ENCODE measurements around the gene C4orf46. TPM values are rescaled to one million over a fixed set of nuclear protein-coding genes. Genes with fewer than 3 reads are reported as not detected.

C4orf46 gene
- polyA plus RNA-seq, 1 donor from 2014 or later = 22.9 TPM

DNA sequence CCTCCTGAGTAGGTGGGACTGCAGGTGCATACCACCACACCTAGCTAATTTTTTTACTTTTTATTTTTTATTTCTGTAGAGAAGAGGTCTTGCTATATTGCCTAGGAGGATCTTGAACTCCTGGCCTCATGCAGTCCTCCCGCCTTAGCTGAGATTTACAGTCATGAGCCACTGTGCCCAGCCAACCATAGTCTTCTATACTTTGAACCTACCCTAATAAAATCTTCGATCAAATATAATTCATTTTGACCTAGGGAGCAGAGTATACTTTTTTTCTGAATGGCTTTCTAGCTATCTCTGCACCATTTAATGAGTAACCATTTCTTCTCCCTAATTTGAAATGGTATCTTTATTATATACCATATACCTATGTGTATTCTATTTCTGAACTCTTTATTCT is 7.1 kb upstream of the C4orf46 start:
- Histone ChIP-seq H3K9ac (ENCODE audit: low read length) (no peak overlapping the region), H3K9me2 (ENCODE audit: insufficient read depth, low read length) (no peaks in the 10 kb centered on the region), H4K20me1 (ENCODE audit: insufficient read depth) (no peaks in the 10 kb centered on the region), H3K79me2 (replicated peaks; ENCODE audit: insufficient read depth, low read length) (peaks cover under 1% of the 10 kb centered on the region), H3K27ac (ENCODE audit: low read length) (no peak overlapping the region), H3K4me2 (ENCODE audit: low read length) (no peak overlapping the region), H2AFZ (ENCODE audit: low read depth, low read length) (no peak overlapping the region), H3K27me3 (ENCODE audit: insufficient read depth, low read depth, low read length) (no peaks in the 10 kb centered on the region), H3F3A (ENCODE audit: insufficient read depth, low read length, poor library complexity, severe bottlenecking) (no peaks in the 10 kb centered on the region), H3K4me3 (ENCODE audit: low read length) (no peak overlapping the region), H3K9me3 (ENCODE audit: low read length) (no peaks in the 10 kb centered on the region), H3K36me3 (ENCODE audit: insufficient read depth, low read length) (no peaks in the 10 kb centered on the region)
- no peak for TF ChIP-seq TAF1 (IDR thresholded peaks at IDR 0.05; ENCODE audit: low read depth)
- TF ChIP-seq RAD21 (conservative IDR thresholded peaks at IDR 0.05) = no peak

DNA sequence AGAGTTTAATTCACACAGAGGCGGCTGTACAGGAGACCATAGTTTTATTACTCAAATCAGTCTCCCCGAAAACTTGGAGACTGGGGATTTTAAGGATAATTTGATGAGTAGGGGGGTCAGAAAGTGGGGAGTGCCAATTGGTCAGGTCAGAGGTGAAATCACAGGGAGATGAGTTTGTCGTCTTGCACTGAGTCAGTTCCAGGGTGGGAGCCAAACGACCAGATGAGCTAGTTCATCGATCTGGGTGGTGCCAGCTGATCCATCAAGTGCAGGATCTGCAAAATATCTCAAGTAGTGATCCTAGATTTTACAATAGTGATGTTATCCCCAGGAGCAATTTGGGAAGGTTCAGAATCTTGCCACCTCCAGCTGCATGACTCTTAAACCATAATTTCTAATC is 4.4 kb upstream of the C4orf46 start:
- H3K36me3 ChIP-seq (ENCODE audit: insufficient read depth, low read length) = no peaks in the 10 kb centered on the region
- no peak overlapping the region for H3K4me3 ChIP-seq (ENCODE audit: low read length)
- H3K79me2 ChIP-seq (replicated peaks; ENCODE audit: insufficient read depth, low read length) = peaks cover 7% of the 10 kb centered on the region
- H3K27ac ChIP-seq (ENCODE audit: low read length) = no peak overlapping the region
- H3K27me3 ChIP-seq (ENCODE audit: insufficient read depth, low read depth, low read length) = no peaks in the 10 kb centered on the region
- no peak overlapping the region for H3K9ac ChIP-seq (ENCODE audit: low read length)
- no peak for TF ChIP-seq TAF1 (IDR thresholded peaks at IDR 0.05; ENCODE audit: low read depth)
- no peak for TF ChIP-seq MXI1 (conservative IDR thresholded peaks at IDR 0.05; ENCODE audit: poor library complexity, severe bottlenecking)
- TF ChIP-seq RAD21 (conservative IDR thresholded peaks at IDR 0.05) = no peak
- no peak for TF ChIP-seq EP300 (conservative IDR thresholded peaks at IDR 0.05; ENCODE audit: poor library complexity, severe bottlenecking)
- TF ChIP-seq SMC3 (conservative IDR thresholded peaks at IDR 0.05; ENCODE audit: poor library complexity) = no peak
- TF ChIP-seq EZH2 (IDR thresholded peaks at IDR 0.05; ENCODE audit: borderline replicate concordance, insufficient read depth, low read length, poor library complexity, severe bottlenecking) = no peak
- TF ChIP-seq, protein P1, sequence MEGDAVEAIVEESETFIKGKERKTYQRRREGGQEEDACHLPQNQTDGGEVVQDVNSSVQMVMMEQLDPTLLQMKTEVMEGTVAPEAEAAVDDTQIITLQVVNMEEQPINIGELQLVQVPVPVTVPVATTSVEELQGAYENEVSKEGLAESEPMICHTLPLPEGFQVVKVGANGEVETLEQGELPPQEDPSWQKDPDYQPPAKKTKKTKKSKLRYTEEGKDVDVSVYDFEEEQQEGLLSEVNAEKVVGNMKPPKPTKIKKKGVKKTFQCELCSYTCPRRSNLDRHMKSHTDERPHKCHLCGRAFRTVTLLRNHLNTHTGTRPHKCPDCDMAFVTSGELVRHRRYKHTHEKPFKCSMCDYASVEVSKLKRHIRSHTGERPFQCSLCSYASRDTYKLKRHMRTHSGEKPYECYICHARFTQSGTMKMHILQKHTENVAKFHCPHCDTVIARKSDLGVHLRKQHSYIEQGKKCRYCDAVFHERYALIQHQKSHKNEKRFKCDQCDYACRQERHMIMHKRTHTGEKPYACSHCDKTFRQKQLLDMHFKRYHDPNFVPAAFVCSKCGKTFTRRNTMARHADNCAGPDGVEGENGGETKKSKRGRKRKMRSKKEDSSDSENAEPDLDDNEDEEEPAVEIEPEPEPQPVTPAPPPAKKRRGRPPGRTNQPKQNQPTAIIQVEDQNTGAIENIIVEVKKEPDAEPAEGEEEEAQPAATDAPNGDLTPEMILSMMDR (IDR thresholded peaks at IDR 0.05; ENCODE audit: poor library complexity, severe bottlenecking) = no peak
- TF ChIP-seq POLR2AphosphoS5 (IDR thresholded peaks at IDR 0.05) = no peak
- TF ChIP-seq, protein P2, sequence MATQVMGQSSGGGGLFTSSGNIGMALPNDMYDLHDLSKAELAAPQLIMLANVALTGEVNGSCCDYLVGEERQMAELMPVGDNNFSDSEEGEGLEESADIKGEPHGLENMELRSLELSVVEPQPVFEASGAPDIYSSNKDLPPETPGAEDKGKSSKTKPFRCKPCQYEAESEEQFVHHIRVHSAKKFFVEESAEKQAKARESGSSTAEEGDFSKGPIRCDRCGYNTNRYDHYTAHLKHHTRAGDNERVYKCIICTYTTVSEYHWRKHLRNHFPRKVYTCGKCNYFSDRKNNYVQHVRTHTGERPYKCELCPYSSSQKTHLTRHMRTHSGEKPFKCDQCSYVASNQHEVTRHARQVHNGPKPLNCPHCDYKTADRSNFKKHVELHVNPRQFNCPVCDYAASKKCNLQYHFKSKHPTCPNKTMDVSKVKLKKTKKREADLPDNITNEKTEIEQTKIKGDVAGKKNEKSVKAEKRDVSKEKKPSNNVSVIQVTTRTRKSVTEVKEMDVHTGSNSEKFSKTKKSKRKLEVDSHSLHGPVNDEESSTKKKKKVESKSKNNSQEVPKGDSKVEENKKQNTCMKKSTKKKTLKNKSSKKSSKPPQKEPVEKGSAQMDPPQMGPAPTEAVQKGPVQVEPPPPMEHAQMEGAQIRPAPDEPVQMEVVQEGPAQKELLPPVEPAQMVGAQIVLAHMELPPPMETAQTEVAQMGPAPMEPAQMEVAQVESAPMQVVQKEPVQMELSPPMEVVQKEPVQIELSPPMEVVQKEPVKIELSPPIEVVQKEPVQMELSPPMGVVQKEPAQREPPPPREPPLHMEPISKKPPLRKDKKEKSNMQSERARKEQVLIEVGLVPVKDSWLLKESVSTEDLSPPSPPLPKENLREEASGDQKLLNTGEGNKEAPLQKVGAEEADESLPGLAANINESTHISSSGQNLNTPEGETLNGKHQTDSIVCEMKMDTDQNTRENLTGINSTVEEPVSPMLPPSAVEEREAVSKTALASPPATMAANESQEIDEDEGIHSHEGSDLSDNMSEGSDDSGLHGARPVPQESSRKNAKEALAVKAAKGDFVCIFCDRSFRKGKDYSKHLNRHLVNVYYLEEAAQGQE (IDR thresholded peaks at IDR 0.05; ENCODE audit: borderline replicate concordance) = no peak
- H3K9me2 ChIP-seq (ENCODE audit: insufficient read depth, low read length) = no peaks in the 10 kb centered on the region
- no peaks in the 10 kb centered on the region for H3F3A ChIP-seq (ENCODE audit: insufficient read depth, low read length, poor library complexity, severe bottlenecking)
- no peak overlapping the region for H2AFZ ChIP-seq (ENCODE audit: low read depth, low read length)
- no peaks in the 10 kb centered on the region for H3K9me3 ChIP-seq (ENCODE audit: low read length)
- H3K4me2 ChIP-seq (ENCODE audit: low read length) = no peak overlapping the region
- no peaks in the 10 kb centered on the region for H4K20me1 ChIP-seq (ENCODE audit: insufficient read depth)

DNA sequence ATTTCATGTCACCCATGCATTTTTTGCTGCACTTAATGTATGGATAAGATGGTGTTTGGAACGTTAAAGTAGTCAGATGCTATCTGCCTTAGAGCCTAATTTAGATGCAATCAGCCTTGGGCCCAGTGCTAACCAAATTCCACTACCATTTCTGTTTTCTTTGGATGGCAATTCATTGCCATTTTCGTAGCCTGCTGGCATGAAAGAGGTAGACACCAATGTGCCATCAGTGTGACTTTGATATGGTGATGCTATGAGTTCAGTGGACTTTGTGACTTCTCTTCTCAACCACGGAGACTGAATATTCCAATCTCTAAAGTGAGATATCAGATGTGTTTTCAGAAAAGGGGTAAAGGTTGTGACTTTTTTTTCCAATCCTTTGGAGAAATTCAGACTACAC is 1.9 kb upstream of the C4orf46 start:
- Histone ChIP-seq H3K27me3 (ENCODE audit: insufficient read depth, low read depth, low read length) (no peaks in the 10 kb centered on the region), H3F3A (ENCODE audit: insufficient read depth, low read length, poor library complexity, severe bottlenecking) (no peaks in the 10 kb centered on the region), H3K9me3 (ENCODE audit: low read length) (no peaks in the 10 kb centered on the region), H3K9ac (ENCODE audit: low read length) (no peak overlapping the region), H4K20me1 (ENCODE audit: insufficient read depth) (no peaks in the 10 kb centered on the region), H3K27ac (ENCODE audit: low read length) (no peak overlapping the region), H3K9me2 (ENCODE audit: insufficient read depth, low read length) (no peaks in the 10 kb centered on the region), H3K4me3 (ENCODE audit: low read length) (no peak overlapping the region), H3K36me3 (ENCODE audit: insufficient read depth, low read length) (no peaks in the 10 kb centered on the region), H3K79me2 (replicated peaks; ENCODE audit: insufficient read depth, low read length) (peaks cover 28% of the 10 kb centered on the region), H3K4me2 (ENCODE audit: low read length) (no peak overlapping the region), H2AFZ (ENCODE audit: low read depth, low read length) (no peak overlapping the region)
- TF ChIP-seq, protein P1 (IDR thresholded peaks at IDR 0.05; ENCODE audit: poor library complexity, severe bottlenecking) = no peak
- TF ChIP-seq RAD21 (conservative IDR thresholded peaks at IDR 0.05) (no peak), EP300 (conservative IDR thresholded peaks at IDR 0.05; ENCODE audit: poor library complexity, severe bottlenecking) (no peak), EZH2 (IDR thresholded peaks at IDR 0.05; ENCODE audit: borderline replicate concordance, insufficient read depth, low read length, poor library complexity, severe bottlenecking) (no peak)
